Gastroesophageal sphincter (tissue), 4 donors: Measurements from ENCODE around the gene RTCA. TPM values are rescaled to one million over a fixed set of nuclear protein-coding genes. Genes with fewer than 3 reads are reported as not detected.

Experiments
- ATAC-seq: fragments of 150-250 bp; one replicate; pipeline ENCODE4 v1.9.1; 2016; ENCODE audit warnings: mild to moderate bottlenecking, moderate library complexity
- H3K27ac ChIP-seq, 4 donors: fragments of 200-600 bp; sonication (generic) in 3 of 4; 1 replicate in 3 of 4; 2 replicates in 1 of 4; pipeline ENCODE4 v1.5.1; 2016 to 2019
- H3K27me3 ChIP-seq: fragments of 200-600 bp; sonication (generic); one replicate; pipeline ENCODE4 v1.5.1; 2019
- H3K36me3 ChIP-seq, 2 donors: fragments of 200-600 bp; sonication (generic); one replicate each; pipeline ENCODE4 v1.5.1; 2019; ENCODE audit warnings: control low read depth in 1 of 2
- H3K4me1 ChIP-seq, 3 donors: fragments of 200-600 bp; sonication (generic); 1 replicate in 2 of 3; 2 replicates in 1 of 3; pipeline ENCODE4 v1.5.1; 2016 to 2019; ENCODE audit warnings: control low read depth in 2 of 3
- H3K4me3 ChIP-seq, 2 donors: fragments of 200-600 bp; sonication (generic); one replicate each; pipeline ENCODE4 v1.5.1; 2019; ENCODE audit warnings: mild to moderate bottlenecking in 1 of 2, moderate library complexity in 1 of 2
- H3K9me3 ChIP-seq, 3 donors: fragments of 200-600 bp; sonication (generic); one replicate each; pipeline ENCODE4 v1.5.1; 2017 to 2019; ENCODE audit warnings: control low read depth in 2 of 3
- EP300 ChIP-seq: sonication (generic); formaldehyde crosslinking; IDR thresholded peaks from one replicate; pipeline ENCODE4 v1.6.1; 2017; ENCODE audit warnings: antibody characterized with exemption, mild to moderate bottlenecking
- POLR2A ChIP-seq, 2 donors: fragments of 450-650 bp; IDR thresholded peaks; one replicate each; pipeline ENCODE4 v1.6.1; 2017; ENCODE audit warnings: antibody characterized with exemption in 2 of 2, mild to moderate bottlenecking in 2 of 2, moderate library complexity in 1 of 2
- POLR2AphosphoS5 ChIP-seq: sonication (generic); formaldehyde crosslinking; IDR thresholded peaks from one replicate; pipeline ENCODE4 v1.6.1; 2017; ENCODE audit warnings: antibody characterized with exemption
- WGBS, 2 donors: methylation state at CpG; one replicate each; pipeline ENCODE4 v1.1.5; 2018; ENCODE audit warnings: low coverage in 1 of 2; 5-methylcytosine and 5-hydroxymethylcytosine counted together
- total RNA-seq, 4 donors: library from RNA; depleted of rRNA; stranded (reverse); fragments of >200 nt; gene quantifications; one replicate each; pipeline ENCODE4 v1.1.0, GENCODE V29; 2016
- TF ChIP-seq, protein P1 (sequence below), 4 experiments: fragments of 200-600 bp in 2 of 4; fragments of 450-650 bp in 2 of 4; sonication (generic) in 1 of 4; IDR thresholded peaks; one replicate each; pipeline ENCODE4 v1.5.1; 2017 to 2019; ENCODE audit warnings: antibody characterized with exemption in 4 of 4, mild to moderate bottlenecking in 2 of 4, moderate library complexity in 2 of 4

RTCA gene
- total RNA-seq, 4 donors from 2014 or later, result 13.2 to 27.1 (median 17.7) TPM

- Histone ChIP-seq H3K27ac (peak overlapping the region; percentile 86 to 96 (median 94)), H3K27me3 (no peaks in the 10 kb centered on the region), H3K4me1 (peaks cover 3 to 47% (median 8%) of the 10 kb centered on the region in 3 donors), H3K4me3 (peak overlapping the region; percentile 75 to 98), H3K9me3 (no peaks in the 10 kb centered on the region), H3K36me3 (no peaks in the 10 kb centered on the region)
- WGBS, 2 donors, result 1 to 2% methylated on average over 8 of the region's 12 CpGs
- no peak for TF ChIP-seq POLR2AphosphoS5
- TF ChIP-seq EP300, result no peak
- TF ChIP-seq, protein P1, sequence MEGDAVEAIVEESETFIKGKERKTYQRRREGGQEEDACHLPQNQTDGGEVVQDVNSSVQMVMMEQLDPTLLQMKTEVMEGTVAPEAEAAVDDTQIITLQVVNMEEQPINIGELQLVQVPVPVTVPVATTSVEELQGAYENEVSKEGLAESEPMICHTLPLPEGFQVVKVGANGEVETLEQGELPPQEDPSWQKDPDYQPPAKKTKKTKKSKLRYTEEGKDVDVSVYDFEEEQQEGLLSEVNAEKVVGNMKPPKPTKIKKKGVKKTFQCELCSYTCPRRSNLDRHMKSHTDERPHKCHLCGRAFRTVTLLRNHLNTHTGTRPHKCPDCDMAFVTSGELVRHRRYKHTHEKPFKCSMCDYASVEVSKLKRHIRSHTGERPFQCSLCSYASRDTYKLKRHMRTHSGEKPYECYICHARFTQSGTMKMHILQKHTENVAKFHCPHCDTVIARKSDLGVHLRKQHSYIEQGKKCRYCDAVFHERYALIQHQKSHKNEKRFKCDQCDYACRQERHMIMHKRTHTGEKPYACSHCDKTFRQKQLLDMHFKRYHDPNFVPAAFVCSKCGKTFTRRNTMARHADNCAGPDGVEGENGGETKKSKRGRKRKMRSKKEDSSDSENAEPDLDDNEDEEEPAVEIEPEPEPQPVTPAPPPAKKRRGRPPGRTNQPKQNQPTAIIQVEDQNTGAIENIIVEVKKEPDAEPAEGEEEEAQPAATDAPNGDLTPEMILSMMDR (IDR thresholded peaks at IDR 0.05), result no peak
- no peak for TF ChIP-seq POLR2A (IDR thresholded peaks at IDR 0.05)
- no peak for ATAC-seq
Measured at GRCh38 chr1:100249155-100249536, 16.9 kb upstream of the RTCA start.

DNA sequence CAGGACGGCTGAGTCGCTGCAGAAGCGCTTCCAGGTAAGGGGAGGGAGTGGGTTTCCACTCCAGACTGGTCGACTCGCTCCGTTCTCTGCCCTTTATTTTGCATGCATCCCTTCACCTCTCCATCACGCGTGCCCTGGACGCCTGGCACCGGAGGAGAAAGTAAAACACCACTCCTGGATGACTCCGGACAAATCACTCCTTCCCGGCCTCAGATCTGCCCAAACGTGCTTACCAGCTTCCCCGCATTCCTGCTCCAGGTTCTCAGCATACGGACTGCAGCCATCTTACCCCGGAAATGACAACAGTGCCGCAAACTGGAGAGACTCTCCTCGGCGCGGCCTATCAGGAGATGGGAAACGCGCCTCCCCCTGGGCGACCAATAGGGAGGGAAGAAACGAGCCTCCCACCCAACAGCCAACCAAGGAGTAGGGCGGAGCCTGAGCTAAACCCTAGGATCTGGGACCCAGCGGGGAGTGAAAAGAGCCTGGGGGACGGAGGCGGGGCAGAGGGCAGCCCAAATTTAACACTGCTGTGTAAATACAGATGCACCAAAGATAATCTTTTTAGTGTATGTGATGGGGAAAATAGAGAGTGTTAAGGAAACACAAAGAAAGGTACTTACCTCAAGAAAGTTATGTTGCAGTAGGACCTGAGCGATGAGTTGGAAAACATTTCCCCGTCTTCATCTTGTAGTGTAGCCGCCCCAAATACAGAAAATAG, 16.3 kb upstream of the RTCA start, which contains the start of gene DBT:
Gene DBT, minus strand, starts transcription at position 298 of the 721 bp plus-strand sequence. Its CDS starts 14 bp downstream, at position 284.
- Histone ChIP-seq H3K36me3 (no peaks in the 10 kb centered on the region), H3K9me3 (no peaks in the 10 kb centered on the region), H3K27me3 (no peaks in the 10 kb centered on the region), H3K27ac (peak within 1 kb of the TSS; percentile 86 to 96 (median 94)), H3K4me3 (peak within 1 kb of the TSS; percentile 75 to 98), H3K4me1 (peaks cover 3 to 47% (median 8%) of the 10 kb centered on the region in 3 donors)
- ATAC-seq, result peak; percentile 100
- TF ChIP-seq, protein P1 (IDR thresholded peaks at IDR 0.05), result no peak
- TF ChIP-seq POLR2AphosphoS5 (peak; percentile 98), EP300 (no peak), POLR2A (IDR thresholded peaks at IDR 0.05) (peak; percentile 83 to 89)
- WGBS, 2 donors, result 0 to 1% methylated on average over 8 to 14 of the region's 31 CpGs

GRCh38 chr1:100250264-100250663, 15.8 kb upstream of the RTCA start:
- H3K36me3 ChIP-seq, result no peaks in the 10 kb centered on the region
- H3K4me3 ChIP-seq, result peak overlapping the region; percentile 75 to 98
- TF ChIP-seq POLR2A (IDR thresholded peaks at IDR 0.05) (no peak), POLR2AphosphoS5 (no peak), EP300 (no peak)
- TF ChIP-seq, protein P1 (IDR thresholded peaks at IDR 0.05), result no peak
- peak overlapping the region; percentile 86 to 96 (median 94) for H3K27ac ChIP-seq
- no peak for ATAC-seq
- 0% methylated on average over 1 of the region's 1 CpG for WGBS, 2 donors
- peaks cover 2% of the 10 kb centered on the region for H3K27me3 ChIP-seq
- no peaks in the 10 kb centered on the region for H3K9me3 ChIP-seq
- H3K4me1 ChIP-seq, result peaks cover 3 to 47% (median 8%) of the 10 kb centered on the region in 3 donors

DNA sequence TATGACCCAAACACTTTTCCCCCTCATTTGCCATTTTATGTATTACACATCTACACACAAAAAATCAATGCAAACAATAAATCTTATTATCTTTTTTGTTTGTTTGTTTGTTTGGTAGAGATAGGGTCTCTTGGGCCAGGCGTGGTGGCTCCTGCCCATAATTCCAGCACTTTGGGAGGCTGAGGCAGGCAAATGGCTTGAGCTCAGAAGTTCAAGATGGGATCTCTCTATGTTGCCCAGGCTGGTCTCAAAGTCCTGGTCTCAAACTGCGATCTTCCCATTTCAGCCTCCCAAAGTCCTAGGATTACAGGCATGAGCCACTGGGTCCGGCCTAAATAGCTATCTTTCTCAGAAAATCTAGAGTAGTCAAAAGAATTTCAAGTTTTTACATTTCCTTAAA, 15.2 kb upstream of the RTCA start:
- WGBS, 2 donors, result 88 to 100% methylated on average over 2 to 3 of the region's 3 CpGs
- Histone ChIP-seq H3K9me3 (no peaks in the 10 kb centered on the region), H3K27me3 (peaks cover 6% of the 10 kb centered on the region), H3K27ac (peak overlapping the region in 1 of 4 donors; percentile 86), H3K4me1 (peaks cover 3 to 42% (median 8%) of the 10 kb centered on the region in 3 donors), H3K4me3 (no peak overlapping the region), H3K36me3 (no peaks in the 10 kb centered on the region)
- TF ChIP-seq, protein P1 (IDR thresholded peaks at IDR 0.05), result no peak
- TF ChIP-seq POLR2AphosphoS5 (no peak), EP300 (no peak), POLR2A (IDR thresholded peaks at IDR 0.05) (no peak)
- no peak for ATAC-seq

GRCh38 chr1:100252901-100253300, 13.1 kb upstream of the RTCA start:
- H3K27me3 ChIP-seq, result peaks cover 10% of the 10 kb centered on the region
- WGBS, 2 donors, result 79 to 83% methylated on average over 4 of the region's 4 CpGs
- ATAC-seq, result no peak
- no peak overlapping the region for H3K27ac ChIP-seq
- no peaks in the 10 kb centered on the region for H3K36me3 ChIP-seq
- TF ChIP-seq, protein P1 (IDR thresholded peaks at IDR 0.05), result no peak
- TF ChIP-seq EP300, result no peak
- TF ChIP-seq POLR2AphosphoS5, result no peak
- no peak for TF ChIP-seq POLR2A (IDR thresholded peaks at IDR 0.05)
- no peak overlapping the region for H3K4me3 ChIP-seq
- H3K4me1 ChIP-seq, result peaks cover 3 to 22% (median 8%) of the 10 kb centered on the region in 3 donors
- no peaks in the 10 kb centered on the region for H3K9me3 ChIP-seq
